ENCODE measurements around the gene TXNRD1.
"Not testable (repeated sequence)": the region's sequence is repeated elsewhere in the genome, so short reads cannot be mapped to it uniquely, and the experiment has no call there.

Gene TXNRD1

DNA sequence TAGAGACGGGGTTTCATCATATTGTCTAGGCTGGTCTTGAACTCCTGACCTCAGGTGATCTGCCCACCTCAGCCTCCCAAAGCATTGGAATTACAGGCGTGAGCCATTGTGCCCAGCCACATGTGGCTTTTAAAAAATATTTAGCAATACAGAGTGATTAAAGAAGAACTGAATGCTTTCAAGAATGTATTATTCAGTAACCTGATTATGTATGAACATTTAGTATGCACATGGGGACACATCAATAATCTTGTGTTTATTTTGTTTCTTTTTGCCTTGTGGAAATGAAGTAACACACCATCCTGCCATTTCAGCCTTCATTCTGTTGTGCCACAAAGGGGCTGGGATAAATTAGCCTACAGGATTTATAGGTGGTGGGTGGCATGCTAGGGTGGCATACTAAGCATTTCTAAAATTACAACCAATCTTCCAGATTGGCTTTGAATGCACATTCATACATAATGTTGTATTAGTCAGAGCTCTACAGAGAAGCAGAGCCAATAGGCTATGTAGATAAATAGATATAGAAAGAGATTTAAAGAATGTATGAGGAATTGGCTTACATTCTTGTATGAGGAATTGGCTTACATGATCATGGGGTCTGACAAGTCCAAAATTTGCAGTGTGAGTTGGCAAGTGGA lies 25.5 kb upstream of the TXNRD1 start:
- DNase-seq (ENCODE audit: insufficient read length, low spot score) (no peak), FAIRE-seq (no peak)

DNA sequence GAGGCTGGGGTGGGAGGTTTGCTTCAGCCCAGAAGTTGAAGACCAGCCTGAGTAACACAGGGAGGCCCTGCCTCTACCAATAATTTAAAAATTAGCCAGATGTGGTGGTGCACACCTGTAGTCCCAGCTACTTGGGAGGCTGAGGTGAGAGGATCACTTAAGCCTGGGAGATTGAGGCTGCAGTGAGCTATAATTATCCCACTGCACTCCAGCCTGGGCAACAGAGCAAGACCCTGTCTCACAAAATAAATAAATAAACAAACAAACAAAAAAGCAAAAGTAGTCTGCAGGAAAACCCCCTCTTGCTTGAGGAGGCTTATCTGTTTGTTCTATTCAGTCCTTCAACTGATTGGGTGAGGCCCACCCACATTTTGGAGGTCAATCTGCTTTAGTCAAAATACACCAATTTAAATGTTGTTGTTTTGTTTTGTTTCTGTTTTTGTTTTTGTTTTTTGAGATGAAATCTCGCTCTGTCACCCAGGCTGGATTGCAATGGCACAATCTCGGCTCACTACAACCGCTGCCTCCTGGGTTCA lies 24.9 kb upstream of the TXNRD1 start:
- no peak for FAIRE-seq

DNA sequence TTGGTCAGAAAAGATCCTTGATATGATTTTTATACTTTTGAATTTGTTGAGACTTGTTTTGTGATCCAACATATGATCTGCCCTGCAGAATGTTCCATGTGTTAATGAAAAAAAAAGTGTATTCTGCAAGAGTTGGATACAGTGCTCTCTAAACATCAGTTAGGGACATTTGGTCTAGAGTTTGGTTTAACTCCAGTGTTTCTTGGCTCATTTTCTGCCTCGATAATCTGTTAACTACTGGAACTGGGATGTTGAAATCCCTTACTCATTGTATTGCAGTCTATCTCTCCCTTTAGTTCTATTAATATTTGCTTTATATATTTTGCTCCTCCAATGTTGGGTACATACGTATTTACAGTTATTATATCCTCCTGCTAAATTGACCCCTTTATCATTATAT lies 18.3 kb upstream of the TXNRD1 start:
- no peak for FAIRE-seq

More for the DNA sequence above, 24.9 kb upstream of the TXNRD1 start:
- DNase-seq (ENCODE audit: insufficient read length, low spot score), result no peak

DNA sequence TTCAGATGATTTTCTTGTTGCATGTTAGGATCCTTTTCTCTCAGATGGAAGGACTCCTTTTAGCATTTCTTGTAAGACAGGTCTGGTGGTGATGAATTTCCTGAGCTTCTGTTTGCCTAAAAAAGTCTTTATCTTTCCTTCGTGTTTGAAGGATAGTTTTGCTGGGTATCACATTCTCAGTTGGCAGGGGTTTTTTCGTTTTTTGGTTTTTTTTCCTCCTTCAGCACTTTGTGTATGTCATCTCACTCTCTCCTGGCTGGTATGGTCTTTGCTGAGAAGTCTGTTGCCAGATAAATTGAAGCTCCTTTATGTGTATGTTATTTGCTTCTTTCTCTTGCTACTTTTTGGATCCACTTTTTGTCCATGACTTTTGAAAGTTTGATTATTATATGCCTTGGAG lies 15.6 kb upstream of the TXNRD1 start:
- no peak for DNase-seq (ENCODE audit: insufficient read length, low spot score)
- FAIRE-seq, result no peak

More for the DNA sequence above, 18.3 kb upstream of the TXNRD1 start:
- DNase-seq (ENCODE audit: insufficient read length, low spot score), result no peak

DNA sequence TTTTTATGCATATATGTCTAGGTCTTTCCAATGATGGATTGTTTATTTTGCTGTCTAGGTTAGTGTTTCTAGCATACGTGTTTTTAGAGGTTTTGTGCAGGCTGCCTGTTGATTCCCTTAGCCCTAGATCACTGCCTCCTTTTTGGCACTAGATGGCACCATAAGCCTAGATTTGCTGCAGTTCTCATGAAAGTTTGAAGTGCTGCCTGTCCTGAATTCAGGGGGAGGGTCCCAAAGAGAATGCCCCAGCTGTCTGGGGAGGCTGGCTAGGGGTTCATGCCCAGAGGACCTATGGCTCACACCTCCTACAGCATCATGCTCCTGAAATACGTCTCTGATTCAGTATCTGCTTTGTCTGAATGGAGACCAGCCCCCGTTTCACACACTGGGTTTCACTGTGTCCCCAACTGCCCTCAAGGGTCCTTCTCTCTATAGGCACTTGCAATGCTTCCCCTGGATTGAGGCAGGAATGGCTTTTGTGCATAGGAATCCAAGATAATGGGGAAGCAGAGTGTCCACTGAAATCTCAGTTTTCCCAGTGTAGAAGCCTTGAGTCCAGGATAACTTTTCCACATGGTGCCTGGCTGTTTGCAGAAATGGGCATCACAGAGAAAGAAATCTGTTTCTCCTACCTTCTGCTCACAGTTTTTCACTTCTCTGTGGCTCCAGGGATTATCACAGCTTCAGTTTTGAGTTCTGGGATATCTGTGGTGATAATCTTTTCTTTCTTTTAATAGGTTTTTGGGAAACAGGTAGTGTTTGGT lies 14.2 kb upstream of the TXNRD1 start:
- DNase-seq (ENCODE audit: insufficient read length, low spot score) (peak; percentile 67), FAIRE-seq (peak; percentile 83)

DNA sequence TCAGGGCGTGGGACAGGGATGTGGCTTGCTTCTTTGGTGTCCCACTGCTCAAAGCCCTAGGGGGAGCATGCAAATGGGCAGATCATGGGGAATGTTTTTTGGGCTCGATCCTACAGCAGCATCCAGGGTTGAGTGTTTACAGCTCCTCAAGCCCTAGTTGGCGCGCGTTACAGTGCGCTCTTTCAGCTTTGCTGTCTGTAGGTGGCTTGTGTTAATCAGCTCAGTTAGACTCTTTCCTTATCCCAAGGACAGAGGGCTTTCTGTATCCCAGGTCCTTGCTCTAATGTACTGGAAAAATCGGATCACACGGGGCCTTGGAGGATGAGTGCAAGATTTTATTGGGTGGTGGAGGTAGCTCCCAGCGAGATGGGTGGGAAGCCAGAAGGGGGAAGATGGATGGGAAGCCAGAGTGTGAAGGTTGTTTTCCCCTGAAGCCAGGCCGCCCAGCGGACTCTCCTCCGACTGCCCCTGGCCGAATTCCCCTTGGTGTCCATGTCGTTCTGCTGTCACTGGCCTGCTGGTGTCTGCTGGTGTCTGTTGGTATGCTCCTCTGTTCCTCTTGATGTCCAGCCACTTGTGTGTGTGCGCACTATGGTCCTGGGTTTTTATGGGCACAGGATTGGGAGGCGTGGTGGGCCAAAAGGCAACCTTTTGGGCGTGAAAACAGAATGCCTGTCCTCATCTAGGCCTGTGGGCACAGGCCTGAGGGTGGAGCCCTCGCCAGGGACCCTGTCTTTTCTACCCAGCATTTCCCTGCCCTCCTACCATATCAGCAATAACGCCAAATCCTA lies 10.7 kb upstream of the TXNRD1 start:
- FAIRE-seq (no peak), DNase-seq (ENCODE audit: insufficient read length, low spot score) (no peak)

DNA sequence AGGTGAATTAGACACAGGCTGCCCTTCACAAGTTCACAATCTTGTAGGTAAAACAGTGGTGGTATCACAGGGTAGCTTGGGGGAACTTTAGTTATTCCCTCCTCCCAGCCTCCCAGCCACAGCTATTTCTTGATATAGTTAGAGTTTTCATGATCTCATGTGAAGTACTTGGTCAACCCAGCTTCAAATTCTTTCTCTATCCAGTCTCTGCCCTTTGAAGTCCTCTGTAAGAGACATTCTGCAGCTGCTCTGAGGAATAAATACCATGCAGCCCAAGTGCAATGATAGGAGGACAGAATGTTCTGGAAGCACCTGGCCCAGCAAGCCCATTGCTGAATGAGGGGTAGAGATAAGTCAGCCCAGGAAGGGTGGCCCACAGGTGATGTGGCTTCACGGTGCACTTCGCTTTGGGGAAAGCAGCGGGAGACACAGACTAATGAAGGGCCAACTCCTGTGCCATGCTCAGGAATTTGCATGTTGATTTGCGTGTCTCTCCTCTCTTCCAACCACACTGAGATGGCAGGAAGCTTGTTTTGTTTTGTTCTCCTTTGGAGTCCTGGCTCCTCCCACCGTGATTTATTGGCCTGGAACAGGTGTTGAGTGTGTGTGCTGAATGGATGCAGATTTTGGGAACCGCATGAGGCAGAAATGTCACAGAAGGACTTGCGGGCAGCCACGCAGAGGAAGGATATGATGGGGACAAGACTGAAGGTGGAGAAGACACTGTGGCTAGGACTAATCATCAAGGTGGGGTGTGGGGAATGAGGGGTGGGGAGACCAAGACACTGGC lies 8.0 kb upstream of the TXNRD1 start:
- FAIRE-seq, result no peak
- DNase-seq (ENCODE audit: insufficient read length, low spot score), result no peak

DNA sequence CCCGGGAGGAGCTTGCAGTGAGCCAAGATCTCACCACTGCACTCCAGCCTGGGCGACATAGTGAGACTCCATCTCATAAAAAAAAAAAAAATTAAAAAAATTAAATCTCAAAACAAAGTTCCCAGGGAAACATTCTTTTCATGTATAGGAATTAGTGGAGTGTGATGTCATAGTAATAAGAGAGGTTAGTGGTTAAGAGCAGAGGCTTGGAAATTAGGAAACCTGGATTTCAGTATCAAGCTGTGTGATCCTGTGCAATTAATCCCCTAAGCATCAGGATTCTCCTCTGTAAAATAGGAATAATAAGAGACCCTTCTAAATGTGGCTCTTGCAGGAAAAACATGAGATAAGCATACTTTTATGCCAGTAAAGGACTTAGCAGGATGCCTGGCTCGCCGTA lies 3.1 kb upstream of the TXNRD1 start:
- FAIRE-seq (no peak), DNase-seq (ENCODE audit: insufficient read length, low spot score) (no peak)

DNA sequence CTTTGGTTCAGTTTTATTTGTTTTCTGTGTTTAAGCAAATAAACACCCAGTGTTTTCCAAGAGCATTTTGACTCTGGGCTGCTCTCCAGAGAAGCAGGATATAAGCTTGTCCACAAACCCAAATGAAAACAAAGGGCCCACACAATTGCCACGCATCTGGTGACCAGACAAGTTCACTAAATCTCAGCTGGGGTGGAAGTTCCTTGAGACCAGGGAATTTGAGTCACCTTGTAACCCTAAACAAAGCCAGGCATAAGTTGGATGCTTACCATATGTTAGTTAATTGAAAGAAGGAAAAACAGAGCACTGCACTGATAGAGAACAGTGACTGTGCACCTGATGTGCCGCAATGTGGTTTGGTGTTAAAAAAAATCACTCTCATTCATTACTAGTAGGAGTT lies 1.6 kb upstream of the TXNRD1 start:
- DNase-seq (ENCODE audit: insufficient read length, low spot score) (no peak), FAIRE-seq (no peak)

DNA sequence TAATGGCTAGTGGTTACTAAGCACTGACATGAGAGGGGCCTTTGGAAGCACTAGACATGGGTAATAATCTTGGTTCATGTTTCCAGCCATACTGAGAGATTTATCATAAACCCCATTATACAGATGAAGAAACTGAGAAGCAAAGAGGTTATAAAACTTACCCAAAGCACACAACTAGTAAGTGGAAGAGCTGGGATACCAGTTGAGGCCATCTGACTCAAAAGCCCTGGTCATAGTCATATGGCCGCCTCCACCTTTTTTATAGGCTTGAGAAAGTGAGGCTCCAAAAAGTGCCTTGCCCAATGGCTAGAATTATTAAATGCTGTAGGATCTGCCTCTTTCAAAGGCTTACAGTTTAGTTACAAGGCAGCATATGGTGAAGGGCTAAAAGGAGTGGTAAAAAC lies 944 bp downstream of the TXNRD1 start:
- DNase-seq (ENCODE audit: insufficient read length, low spot score) (no peak), FAIRE-seq (no peak)

DNA sequence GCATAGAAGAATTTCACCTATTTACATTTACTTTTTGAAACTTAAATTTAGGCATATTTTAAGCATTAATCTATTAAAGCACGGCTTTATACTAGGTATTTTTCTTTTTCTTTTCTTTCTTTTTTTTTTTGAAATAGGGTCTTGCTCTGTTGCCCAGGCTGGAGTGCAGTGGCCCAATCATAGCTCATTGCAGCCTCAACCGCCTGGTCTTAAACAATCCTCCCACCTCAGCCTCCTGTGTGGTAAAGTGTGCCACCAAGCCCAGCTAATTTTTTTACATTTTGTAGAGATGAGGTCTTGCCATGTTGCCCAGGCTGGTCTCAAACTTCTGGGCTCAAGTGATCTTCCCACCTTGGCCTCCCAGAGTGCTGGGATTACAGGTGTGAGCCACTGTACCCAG lies 2.9 kb downstream of the TXNRD1 start:
- not testable (repeated sequence) for DNase-seq (ENCODE audit: insufficient read length, low spot score); FAIRE-seq

DNA sequence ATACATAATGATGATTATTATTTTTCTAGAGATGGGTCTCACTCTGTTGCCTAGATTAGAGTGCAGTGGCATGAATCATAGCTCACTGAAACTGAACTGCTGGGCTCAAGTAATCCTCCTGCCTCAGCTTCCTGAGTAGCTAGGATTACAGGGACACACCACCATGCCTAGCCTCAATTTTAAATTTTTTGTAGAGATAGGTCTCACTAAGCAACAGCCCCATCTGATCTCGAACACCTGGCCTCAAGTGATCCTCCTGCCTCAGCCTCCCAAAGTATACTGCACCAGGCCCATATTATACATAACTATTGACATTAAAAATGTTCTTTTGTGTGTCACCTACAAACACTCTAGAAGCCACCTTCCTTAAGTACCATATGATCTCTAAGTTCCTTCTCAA lies 3.4 kb downstream of the TXNRD1 start:
- DNase-seq (ENCODE audit: insufficient read length, low spot score) (no peak), FAIRE-seq (no peak)

DNA sequence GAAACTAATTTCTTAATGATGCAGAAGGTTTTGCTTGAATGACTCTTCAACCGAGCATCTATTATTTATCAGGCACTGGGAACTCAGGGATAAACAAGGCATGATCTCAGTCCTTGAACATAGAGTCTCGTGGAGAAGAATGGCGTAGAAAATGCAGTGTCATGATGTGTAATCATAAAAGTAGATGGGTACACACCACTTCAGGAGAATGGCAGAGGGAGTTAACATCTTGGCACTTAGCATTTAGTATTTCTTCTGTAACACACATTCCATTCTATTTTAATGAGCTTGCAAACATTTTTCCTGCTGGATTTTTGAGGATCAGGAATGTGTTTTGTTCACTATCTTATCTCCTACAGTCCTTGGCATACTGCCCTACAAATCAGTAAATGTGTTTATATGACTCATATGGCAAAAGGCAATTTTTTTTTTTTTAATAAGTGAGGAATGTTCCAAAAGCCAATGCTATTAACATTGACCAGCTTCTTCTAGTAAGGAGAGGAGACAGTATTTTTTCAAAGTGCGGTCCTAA lies 3.8 kb downstream of the TXNRD1 start:
- DNase-seq (ENCODE audit: insufficient read length, low spot score) (peak; percentile 81), FAIRE-seq (peak; percentile 59)

DNA sequence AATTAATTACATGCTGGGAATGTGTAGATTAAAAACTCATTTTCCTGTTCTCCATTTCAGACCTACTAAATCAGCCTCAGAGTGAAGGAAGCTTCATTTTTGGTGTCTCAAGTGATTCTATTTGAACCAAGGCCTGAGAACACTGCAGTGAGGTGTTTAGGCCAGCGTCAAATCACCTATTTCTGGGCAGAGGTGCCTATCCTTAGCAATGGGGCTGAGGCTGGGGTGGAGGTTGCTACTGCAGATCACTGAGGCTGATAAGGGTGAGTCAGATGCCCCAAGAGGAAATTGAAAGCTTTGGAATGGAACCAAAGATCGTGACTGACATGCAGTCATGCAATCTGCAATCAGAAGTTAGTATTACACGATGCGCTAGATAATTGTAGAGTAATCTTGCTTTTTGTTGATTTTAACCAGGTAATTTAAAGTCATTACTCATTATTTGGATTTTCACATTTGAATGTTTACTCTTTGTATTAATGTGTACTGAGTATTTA lies 4.4 kb downstream of the TXNRD1 start:
- DNase-seq (ENCODE audit: insufficient read length, low spot score) (peak; percentile 67), FAIRE-seq (no peak)

DNA sequence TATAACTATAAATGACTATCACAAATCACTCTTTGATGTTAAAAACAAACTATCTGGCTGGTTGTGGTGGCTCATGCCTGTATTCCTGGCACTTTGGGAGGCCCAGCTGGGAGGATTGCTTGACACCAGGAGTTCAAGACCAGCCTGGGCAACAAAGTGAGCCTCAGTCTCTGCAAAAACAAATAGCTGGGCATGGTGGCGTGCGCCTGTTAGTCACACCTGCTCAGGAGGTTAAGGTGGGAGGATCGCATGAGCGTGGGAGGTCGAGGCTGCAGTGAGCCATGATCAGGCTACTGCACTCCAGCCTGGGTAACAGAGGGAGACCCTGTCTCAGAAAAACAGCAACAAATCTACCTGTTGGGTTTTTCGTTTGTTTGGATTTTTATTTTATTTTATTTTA lies 5.4 kb downstream of the TXNRD1 start:
- DNase-seq (ENCODE audit: insufficient read length, low spot score), result no peak
- FAIRE-seq, result no peak

DNA sequence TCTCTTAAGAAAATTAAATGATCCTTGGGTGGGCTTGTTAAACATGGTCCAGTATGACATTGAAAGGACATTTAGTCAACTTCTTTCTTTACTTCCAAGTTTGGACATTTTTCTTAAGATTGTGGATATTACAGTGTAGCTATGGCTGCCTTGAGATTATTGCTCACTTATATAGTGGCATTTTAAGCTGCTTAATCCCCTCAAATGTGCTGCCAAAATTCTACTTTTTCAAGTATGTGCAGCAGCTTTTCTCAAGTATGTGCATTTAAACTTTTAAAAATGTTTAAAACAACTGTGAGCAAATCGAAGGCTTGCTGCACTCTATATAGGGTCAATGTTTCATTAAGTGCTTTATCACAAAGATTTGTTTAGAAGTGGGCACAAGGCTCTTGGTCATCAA lies 7.4 kb downstream of the TXNRD1 start:
- no peak for DNase-seq (ENCODE audit: insufficient read length, low spot score)
- FAIRE-seq, result no peak

DNA sequence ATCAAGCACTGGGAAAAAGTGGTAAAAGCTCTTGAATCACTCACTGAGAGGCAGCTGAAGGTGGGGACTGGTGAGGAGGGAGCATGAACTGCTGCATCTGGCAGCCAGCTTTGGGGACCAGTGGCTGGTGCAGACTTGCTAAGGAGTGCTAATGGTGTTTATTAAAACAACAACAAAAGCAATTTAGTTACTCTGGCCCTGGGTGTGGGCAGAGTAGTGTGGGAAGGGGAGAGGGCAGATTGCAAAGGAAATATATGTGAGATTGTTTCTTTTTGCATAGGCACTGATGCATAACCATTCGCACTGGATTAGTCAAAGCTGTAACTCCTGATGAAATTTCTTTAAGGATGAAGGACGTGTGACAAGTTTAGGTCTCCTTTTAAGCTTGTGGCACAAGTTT lies 8.1 kb downstream of the TXNRD1 start:
- DNase-seq (ENCODE audit: insufficient read length, low spot score) (no peak), FAIRE-seq (no peak)

DNA sequence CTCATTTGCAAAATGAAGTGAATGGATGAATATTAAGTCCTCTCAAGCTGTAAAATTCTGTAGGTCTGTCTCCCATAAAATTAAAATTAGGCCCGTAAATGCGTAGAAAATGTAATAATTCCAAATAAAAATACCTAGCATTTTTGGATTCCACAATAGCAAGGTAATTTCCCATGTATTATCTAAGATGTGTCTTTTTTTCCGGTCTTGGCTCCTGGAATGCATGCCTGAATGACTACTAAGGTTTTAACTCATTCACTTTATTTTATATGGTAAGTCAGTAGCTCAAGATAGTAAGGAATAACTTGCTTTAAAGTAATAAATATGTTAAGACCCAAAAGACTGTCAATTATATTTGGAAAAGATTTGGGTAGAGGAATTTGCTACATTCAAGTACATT lies 11.1 kb downstream of the TXNRD1 start:
- DNase-seq (ENCODE audit: insufficient read length, low spot score) (no peak), FAIRE-seq (no peak)

DNA sequence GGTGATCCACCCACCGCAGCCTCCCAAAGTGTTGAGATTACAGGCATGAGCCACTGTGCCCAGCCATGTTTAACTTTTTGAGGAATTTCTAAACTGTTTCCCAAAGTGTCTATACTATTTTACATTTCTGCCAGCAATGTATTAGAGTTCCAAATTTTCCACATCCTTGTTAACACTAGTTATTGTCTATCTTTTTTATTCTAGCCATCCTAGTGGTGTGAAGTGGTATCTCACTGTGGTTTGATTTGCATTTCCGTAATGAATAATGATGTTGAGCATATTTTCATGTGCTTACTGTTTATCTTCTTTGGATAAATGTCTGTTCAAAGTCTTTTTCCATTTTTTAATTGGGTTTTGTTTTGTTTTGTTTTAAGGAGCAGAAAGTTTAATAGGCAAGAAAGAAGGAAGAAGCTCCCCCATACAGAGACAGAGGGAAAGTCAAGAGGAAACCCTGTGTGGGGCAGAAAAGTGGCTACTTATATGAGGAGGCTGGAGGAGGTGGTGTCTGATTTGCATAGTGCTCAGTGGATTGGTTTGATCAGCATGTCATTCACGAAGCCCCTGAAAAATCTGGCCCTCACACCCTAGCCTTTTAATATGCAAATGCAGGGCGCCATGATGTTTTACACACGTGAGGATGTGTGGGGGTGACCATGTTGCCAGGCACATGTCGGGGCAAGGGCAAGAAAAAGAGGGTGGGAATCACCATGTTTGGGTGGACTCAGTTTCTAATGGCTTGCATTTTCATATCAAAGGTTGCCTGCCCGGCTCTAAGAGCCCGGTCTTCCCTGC lies 14.9 kb downstream of the TXNRD1 start:
- no peak for FAIRE-seq
- no peak for DNase-seq (ENCODE audit: insufficient read length, low spot score)

Data from HTR-8/SVneo (cell line).